PFSK-1 (cell line): ENCODE measurements around the gene GON4L.

Experiments
- FOXP2 ChIP-seq: optimal IDR thresholded peaks from 2 replicates; pipeline ENCODE3; 2011; ENCODE audit warnings: borderline replicate concordance, control low read depth, inconsistent platforms; ENCODE audit not compliant: insufficient read depth; ENCODE audit errors: extremely low read length, extremely low read depth
- POLR2AphosphoS5 ChIP-seq: IDR thresholded peaks from 2 replicates; pipeline ENCODE4 v1.6.1; 2012; ENCODE audit warnings: low read depth, mild to moderate bottlenecking, control low read depth, low read length, moderate library complexity
- REST ChIP-seq, 2 experiments: IDR thresholded peaks; 2 replicates each; pipeline versions ENCODE4 v1.6.1 to v1.8.0; 2011 to 2012; ENCODE audit warnings: low read depth in 2 of 2, low read length in 2 of 2, control low read depth in 1 of 2, inconsistent platforms in 1 of 2, mild to moderate bottlenecking in 1 of 2, moderate library complexity in 1 of 2; ENCODE audit not compliant: insufficient read depth in 1 of 2
- SIN3A ChIP-seq: IDR thresholded peaks from 2 replicates; pipeline ENCODE4 v1.6.1; 2012; ENCODE audit warnings: mild to moderate bottlenecking, low read length, moderate library complexity, borderline replicate concordance; ENCODE audit not compliant: insufficient read depth
- TAF1 ChIP-seq: IDR thresholded peaks from 2 replicates; pipeline ENCODE4 v1.6.1; 2012; ENCODE audit warnings: low read length, control low read depth, borderline replicate concordance; ENCODE audit not compliant: insufficient read depth

Gene GON4L

GRCh38 chr1:155856257-155856974 is 598 bp downstream of the GON4L start:
- no peak for TF ChIP-seq TAF1
- no peak for TF ChIP-seq REST (IDR thresholded peaks at IDR 0.05; ENCODE audit: insufficient read depth in 1 of 2, low read depth in 2 of 2, low read length in 2 of 2)
- no peak for TF ChIP-seq POLR2AphosphoS5
- no peak for TF ChIP-seq FOXP2
- no peak for TF ChIP-seq SIN3A

GRCh38 chr1:155850345-155850744 is 6.7 kb downstream of the GON4L start:
- TF ChIP-seq TAF1 (no peak), FOXP2 (no peak)

GRCh38 chr1:155847823-155848529 is 9.0 kb downstream of the GON4L start:
- TF ChIP-seq SIN3A (no peak), FOXP2 (no peak), REST (IDR thresholded peaks at IDR 0.05; ENCODE audit: insufficient read depth in 1 of 2, low read depth in 2 of 2, low read length in 2 of 2) (no peak), TAF1 (no peak), POLR2AphosphoS5 (no peak)

- TF ChIP-seq REST (IDR thresholded peaks at IDR 0.05; ENCODE audit: insufficient read depth in 1 of 2, low read depth in 2 of 2, low read length in 2 of 2) (no peak), POLR2AphosphoS5 (no peak), FOXP2 (no peak), SIN3A (no peak), TAF1 (no peak)
Measured at GRCh38 chr1:155844860-155845421, 12.1 kb downstream of the GON4L start.

GRCh38 chr1:155840386-155840785 is 16.6 kb downstream of the GON4L start:
- no peak for TF ChIP-seq POLR2AphosphoS5
- no peak for TF ChIP-seq SIN3A
- TF ChIP-seq TAF1, result no peak
- no peak for TF ChIP-seq REST (IDR thresholded peaks at IDR 0.05; ENCODE audit: insufficient read depth in 1 of 2, low read depth in 2 of 2, low read length in 2 of 2)
- TF ChIP-seq FOXP2, result no peak
